Transverse colon (tissue), 4 donors: ENCODE results near the gene GRK3.

Source experiments
- CTCF ChIP-seq, 5 experiments: fragments of 200-600 bp in 3 of 5; fragments of 450-650 bp in 2 of 5; sonication (generic) in 3 of 5; IDR thresholded peaks; 1 replicate in 2 of 5; 2 replicates in 3 of 5; pipeline ENCODE4 v1.5.1; 2016 to 2017; ENCODE audit warnings: antibody characterized with exemption in 5 of 5, inconsistent platforms in 3 of 5, mild to moderate bottlenecking in 2 of 5, moderate library complexity in 1 of 5
- POLR2AphosphoS5 ChIP-seq, 3 donors: sonication (generic); formaldehyde crosslinking; IDR thresholded peaks; one replicate each; pipeline ENCODE4 v1.6.1; 2016; ENCODE audit warnings: antibody characterized with exemption in 3 of 3

GRCh38 chr22:25728071-25728470 lies 163.6 kb downstream of the GRK3 start:
- TF ChIP-seq CTCF (IDR thresholded peaks at IDR 0.05) (no peak), POLR2AphosphoS5 (IDR thresholded peaks at IDR 0.05) (no peak)
